Measurements from ENCODE around the gene OLAH. TPM values are rescaled to one million over a fixed set of nuclear protein-coding genes. Genes with fewer than 3 reads are reported as not detected.

The OLAH gene
- total RNA-seq, 3 donors from 2014 or later (not counting 1 experiment from before 2014, with no cell fraction given), result not detected

DNA sequence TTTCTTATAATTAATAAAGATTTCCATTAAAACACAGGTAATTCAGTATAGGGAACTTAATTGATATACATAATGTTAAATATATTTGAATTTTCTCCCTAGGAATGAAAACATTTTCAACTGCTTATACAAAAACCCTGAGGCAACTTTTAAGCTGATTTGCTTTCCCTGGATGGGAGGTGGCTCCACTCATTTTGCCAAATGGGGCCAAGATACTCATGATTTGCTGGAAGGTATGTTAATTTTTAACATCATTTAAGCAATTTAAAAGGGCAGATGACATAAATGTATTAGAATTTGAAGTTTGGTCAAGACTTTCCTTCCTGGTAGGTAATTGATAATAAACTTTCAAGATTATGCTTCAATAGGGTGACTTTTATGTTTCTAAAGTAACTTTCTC, 5.8 kb downstream of the OLAH start:
- no peak for ATAC-seq
- H3K4me1 Mint-ChIP-seq, result no peaks in the 10 kb centered on the region
- H3K27ac Mint-ChIP-seq, result no peak overlapping the region

DNA sequence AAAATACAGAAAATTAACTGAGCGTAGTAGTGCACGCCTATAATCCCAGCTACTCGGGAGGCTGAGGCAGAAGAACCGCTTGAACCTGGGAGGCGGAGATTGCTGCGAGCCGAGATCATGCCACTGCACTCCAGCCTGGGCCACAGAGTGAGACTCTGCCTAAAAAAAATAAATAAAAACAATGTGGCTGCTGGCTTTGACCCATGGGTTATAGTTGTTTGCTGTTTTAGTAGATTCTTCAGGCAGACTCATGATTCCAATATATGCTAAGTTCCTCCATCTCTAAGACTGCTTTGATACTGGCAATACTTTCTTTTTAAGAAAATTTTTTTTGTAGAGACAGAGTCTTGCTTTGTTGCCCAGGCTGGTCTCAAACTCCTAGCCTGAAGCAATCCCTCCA, 8.4 kb downstream of the OLAH start:
- H3K36me3 Mint-ChIP-seq, result no peaks in the 10 kb centered on the region
- no peak for ATAC-seq
- H3K27ac Mint-ChIP-seq, result no peak overlapping the region
- H3K36me3 ChIP-seq (ENCODE audit: control insufficient read depth, insufficient read depth, low read length), result no peaks in the 10 kb centered on the region
- no peak for TF ChIP-seq CTCF (IDR thresholded peaks at IDR 0.05)
- H3K4me1 ChIP-seq (ENCODE audit: control insufficient read depth, insufficient read depth, low read length), result no peaks in the 10 kb centered on the region
- intact Hi-C loops (cut with micrococcal nuclease), result no loop called here
- no peak overlapping the region for H3K27ac ChIP-seq (ENCODE audit: low read length)
- no peaks in the 10 kb centered on the region for H3K4me1 Mint-ChIP-seq
- no peak overlapping the region for H3K4me3 Mint-ChIP-seq
- no peak overlapping the region for H3K4me3 ChIP-seq (ENCODE audit: low read length)
- peaks cover 0 to 4% of the 10 kb centered on the region in 2 donors for H3K27me3 Mint-ChIP-seq (ENCODE audit: low read depth in 2 of 2)
- H3K27me3 ChIP-seq (ENCODE audit: control insufficient read depth, insufficient read depth, low read length), result no peaks in the 10 kb centered on the region
- H3K9me3 Mint-ChIP-seq, result no peaks in the 10 kb centered on the region
- WGBS (ENCODE audit: insufficient coverage), result 89% methylated on average over 7 of the region's 7 CpGs
- H3K9me3 ChIP-seq (ENCODE audit: control insufficient read depth, insufficient read depth, low read length), result no peaks in the 10 kb centered on the region
- no peak for DNase-seq

More for the DNA sequence above, 5.8 kb downstream of the OLAH start:
- Histone ChIP-seq H3K27me3 (ENCODE audit: control insufficient read depth, insufficient read depth, low read length) (no peaks in the 10 kb centered on the region), H3K4me3 (ENCODE audit: low read length) (no peak overlapping the region), H3K9me3 (ENCODE audit: control insufficient read depth, insufficient read depth, low read length) (no peaks in the 10 kb centered on the region), H3K36me3 (ENCODE audit: control insufficient read depth, insufficient read depth, low read length) (no peaks in the 10 kb centered on the region), H3K27ac (ENCODE audit: low read length) (no peak overlapping the region), H3K4me1 (ENCODE audit: control insufficient read depth, insufficient read depth, low read length) (no peaks in the 10 kb centered on the region)
- no peak for TF ChIP-seq CTCF (IDR thresholded peaks at IDR 0.05)
- Mint-ChIP-seq H3K27me3 (ENCODE audit: low read depth in 2 of 2) (peaks cover 0 to 17% of the 10 kb centered on the region in 2 donors), H3K4me3 (no peak overlapping the region), H3K36me3 (no peaks in the 10 kb centered on the region), H3K9me3 (no peaks in the 10 kb centered on the region)
- intact Hi-C loops (cut with micrococcal nuclease), result no loop called here
- no peak for DNase-seq

- H3K9me3 ChIP-seq (ENCODE audit: control insufficient read depth, insufficient read depth, low read length), result no peaks in the 10 kb centered on the region
- Mint-ChIP-seq H3K27ac (no peak overlapping the region), H3K4me3 (no peak overlapping the region), H3K4me1 (no peaks in the 10 kb centered on the region), H3K9me3 (no peaks in the 10 kb centered on the region), H3K36me3 (no peaks in the 10 kb centered on the region), H3K27me3 (ENCODE audit: low read depth in 2 of 2) (peaks cover 3 to 12% of the 10 kb centered on the region in 2 donors)
- H3K27ac ChIP-seq (ENCODE audit: low read length), result no peak overlapping the region
- TF ChIP-seq CTCF (IDR thresholded peaks at IDR 0.05), result no peak
- ATAC-seq (no peak), DNase-seq (no peak)
- no peak overlapping the region for H3K4me3 ChIP-seq (ENCODE audit: low read length)
- H3K36me3 ChIP-seq (ENCODE audit: control insufficient read depth, insufficient read depth, low read length), result no peaks in the 10 kb centered on the region
- intact Hi-C loops (cut with micrococcal nuclease), result no loop called here
- no peaks in the 10 kb centered on the region for H3K4me1 ChIP-seq (ENCODE audit: control insufficient read depth, insufficient read depth, low read length)
- 96% methylated on average over 3 of the region's 3 CpGs for WGBS (ENCODE audit: insufficient coverage)
- no peaks in the 10 kb centered on the region for H3K27me3 ChIP-seq (ENCODE audit: control insufficient read depth, insufficient read depth, low read length)
These were observed 9.3 kb downstream of the OLAH start for GRCh38 chr10:15053061-15053460.

GRCh38 chr10:15058689-15059088, 14.9 kb downstream of the OLAH start:
- Mint-ChIP-seq H3K4me3 (no peak overlapping the region), H3K9me3 (peaks cover 5 to 6% of the 10 kb centered on the region in 2 donors), H3K27ac (no peak overlapping the region), H3K27me3 (ENCODE audit: low read depth in 2 of 2) (peaks cover 10 to 28% of the 10 kb centered on the region in 2 donors), H3K4me1 (no peaks in the 10 kb centered on the region), H3K36me3 (peaks cover 14% of the 10 kb centered on the region)
- no peak overlapping the region for H3K27ac ChIP-seq (ENCODE audit: low read length)
- H3K9me3 ChIP-seq (ENCODE audit: control insufficient read depth, insufficient read depth, low read length), result peaks cover 4% of the 10 kb centered on the region
- no peaks in the 10 kb centered on the region for H3K36me3 ChIP-seq (ENCODE audit: control insufficient read depth, insufficient read depth, low read length)
- intact Hi-C loops (cut with micrococcal nuclease), result no loop called here
- H3K27me3 ChIP-seq (ENCODE audit: control insufficient read depth, insufficient read depth, low read length), result no peaks in the 10 kb centered on the region
- TF ChIP-seq CTCF (IDR thresholded peaks at IDR 0.05), result no peak
- ATAC-seq (no peak), DNase-seq (no peak)
- H3K4me1 ChIP-seq (ENCODE audit: control insufficient read depth, insufficient read depth, low read length), result no peaks in the 10 kb centered on the region
- WGBS (ENCODE audit: insufficient coverage), result no CpG with 5 or more reads among the region's 1 CpG
- no peak overlapping the region for H3K4me3 ChIP-seq (ENCODE audit: low read length)

Measured in natural killer cell (primary cell).